GM21360 (cell line): ENCODE measurements around the gene GALNT9.

Experiments used
- ATAC-seq: cut with Tn5 transposase; IDR thresholded peaks from one replicate; pipeline ENCODE4 v1.9.1; 2021; ENCODE audit warnings: mild to moderate bottlenecking, moderate library complexity; ENCODE audit not compliant: unreplicated experiment

Gene GALNT9

DNA sequence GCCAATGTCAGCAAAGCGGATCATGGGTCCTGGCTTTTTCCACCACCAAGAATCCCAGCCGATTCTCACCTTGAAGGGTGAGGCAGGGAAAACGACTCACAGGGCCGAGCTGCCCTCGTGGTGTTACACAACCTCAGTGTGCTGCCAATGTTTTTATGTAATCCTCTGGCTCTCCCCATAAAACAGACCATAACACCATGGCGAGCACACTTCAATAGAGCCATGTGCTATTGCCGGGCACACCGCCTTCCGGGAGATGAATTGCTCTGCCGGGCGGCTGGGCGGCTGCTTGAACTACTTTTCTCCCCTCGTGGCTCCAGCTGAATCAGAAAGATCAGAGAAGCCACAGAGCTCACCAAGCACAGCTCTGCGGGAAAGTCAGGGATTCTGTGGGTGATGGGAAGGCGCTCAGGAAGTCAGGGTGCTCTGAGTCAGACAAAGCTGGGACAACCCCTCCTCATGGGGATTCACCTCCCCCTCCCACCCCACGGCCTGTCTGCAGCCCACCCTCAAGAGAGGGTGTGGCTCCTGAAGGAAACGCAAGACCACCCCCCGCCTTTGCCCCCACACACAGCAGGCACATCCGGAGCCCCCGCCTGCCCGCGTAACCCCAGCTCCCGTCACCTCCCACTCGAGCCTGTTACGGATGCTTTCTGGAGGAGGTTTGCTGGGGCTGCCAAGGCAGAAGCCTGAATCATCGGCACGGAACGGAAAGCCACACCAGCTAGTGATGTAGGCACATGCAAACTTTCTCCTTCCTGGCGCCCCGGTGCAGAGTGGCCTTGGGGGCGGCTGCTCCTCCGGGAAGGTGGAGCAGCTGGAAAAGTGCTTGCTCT, 1.8 kb downstream of the GALNT9 start:
- no peak for ATAC-seq

DNA sequence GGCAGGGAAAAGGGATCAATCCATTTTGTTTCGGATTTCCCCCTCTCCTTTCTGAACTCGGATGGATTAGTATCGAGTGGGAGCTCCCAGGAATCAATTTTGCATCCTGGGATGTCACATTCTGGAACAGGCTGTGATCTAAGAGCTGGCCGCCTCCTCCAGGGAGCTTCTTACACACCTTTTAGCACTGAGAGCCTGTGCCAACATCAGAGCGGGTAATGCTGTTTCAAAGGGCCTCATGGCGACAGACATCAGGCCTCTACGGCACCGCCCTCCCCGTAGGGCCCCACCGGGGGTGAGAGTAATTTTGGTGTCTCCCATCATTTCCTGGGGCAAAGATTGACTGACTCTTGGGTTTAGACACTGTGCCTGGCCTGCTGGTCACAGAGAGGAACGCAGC, 2.7 kb downstream of the GALNT9 start:
- ATAC-seq, result no peak

DNA sequence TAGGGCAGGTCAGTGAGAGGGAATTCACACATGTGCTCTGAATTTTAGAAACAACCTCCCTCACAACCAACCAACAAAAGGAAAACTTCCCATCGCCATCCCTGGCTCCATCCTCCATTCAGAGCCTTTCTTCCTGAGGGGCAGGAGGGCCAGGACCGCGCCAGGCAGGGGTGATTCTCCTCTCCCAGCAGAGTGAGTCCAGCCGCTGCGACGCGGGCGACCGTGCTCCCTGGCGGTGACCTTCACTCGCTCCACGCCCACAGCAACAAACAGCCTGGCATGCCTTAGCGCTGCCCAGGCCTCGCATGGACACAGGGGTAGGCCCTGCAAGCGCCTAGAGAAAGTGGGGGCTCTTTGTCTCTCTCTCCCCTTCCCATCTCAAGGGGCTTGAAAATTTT, 3.7 kb downstream of the GALNT9 start:
- no peak for ATAC-seq

DNA sequence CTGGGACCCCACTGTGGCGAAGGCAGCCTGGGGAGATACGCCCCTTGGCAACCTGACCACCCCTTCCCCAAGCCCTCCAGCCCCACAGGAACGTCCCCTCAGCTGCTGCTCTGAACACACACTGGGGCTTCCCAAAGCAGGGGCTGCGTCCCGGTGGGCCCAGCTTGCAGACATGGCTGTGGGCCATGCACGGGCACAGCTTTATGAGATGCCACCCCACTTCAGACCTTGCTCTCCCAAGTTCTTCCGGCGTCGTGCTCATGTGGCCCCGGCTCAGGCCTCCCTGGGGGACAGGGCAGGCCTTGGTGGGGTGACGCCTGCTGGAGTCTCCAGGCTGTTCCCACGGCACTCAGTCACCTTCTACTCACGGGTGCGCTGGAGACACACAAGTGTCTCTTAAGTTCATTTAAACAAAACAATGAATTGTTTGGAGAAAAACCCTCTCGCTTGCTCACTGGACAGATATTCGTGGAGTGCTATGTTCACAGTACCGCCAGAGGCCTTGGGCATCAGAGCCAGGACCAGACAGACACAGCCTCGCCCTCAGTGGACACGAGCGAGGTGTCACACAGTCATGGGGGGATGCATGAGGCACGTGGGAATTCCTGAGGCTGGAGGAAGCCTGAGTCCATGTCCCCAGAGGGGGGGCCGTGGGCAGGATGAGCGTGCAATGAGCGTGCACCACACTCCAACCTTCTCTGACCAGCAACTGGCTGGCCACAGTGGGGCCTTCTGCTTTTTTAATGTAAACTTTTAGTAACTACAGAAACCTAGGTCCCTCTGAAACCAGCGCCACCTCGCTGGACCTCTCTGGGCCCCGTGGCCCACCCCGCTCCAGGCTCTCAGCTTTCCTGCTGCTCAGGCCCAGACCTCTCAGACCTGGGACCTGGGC, 4.3 kb downstream of the GALNT9 start:
- ATAC-seq, result no peak

DNA sequence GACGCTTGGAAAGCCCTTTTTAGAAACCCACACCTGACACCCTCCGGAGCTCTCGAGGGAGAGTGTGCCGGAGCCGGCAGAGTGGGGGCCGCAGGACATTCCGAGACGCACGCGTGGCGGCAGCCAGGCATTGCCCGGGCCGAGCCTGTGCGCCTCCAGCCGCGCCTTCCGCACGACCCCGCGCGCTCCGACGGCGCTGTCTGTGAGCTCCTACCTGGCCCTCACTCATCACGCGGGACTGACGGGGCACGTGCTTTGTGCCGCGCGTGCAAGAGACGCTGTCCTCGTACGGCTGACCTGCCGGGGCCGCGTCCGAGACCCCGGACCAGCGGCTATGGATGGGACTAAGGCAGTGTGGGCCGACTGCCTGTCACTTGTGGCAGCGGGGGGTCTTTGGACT, 5.2 kb downstream of the GALNT9 start:
- no peak for ATAC-seq

DNA sequence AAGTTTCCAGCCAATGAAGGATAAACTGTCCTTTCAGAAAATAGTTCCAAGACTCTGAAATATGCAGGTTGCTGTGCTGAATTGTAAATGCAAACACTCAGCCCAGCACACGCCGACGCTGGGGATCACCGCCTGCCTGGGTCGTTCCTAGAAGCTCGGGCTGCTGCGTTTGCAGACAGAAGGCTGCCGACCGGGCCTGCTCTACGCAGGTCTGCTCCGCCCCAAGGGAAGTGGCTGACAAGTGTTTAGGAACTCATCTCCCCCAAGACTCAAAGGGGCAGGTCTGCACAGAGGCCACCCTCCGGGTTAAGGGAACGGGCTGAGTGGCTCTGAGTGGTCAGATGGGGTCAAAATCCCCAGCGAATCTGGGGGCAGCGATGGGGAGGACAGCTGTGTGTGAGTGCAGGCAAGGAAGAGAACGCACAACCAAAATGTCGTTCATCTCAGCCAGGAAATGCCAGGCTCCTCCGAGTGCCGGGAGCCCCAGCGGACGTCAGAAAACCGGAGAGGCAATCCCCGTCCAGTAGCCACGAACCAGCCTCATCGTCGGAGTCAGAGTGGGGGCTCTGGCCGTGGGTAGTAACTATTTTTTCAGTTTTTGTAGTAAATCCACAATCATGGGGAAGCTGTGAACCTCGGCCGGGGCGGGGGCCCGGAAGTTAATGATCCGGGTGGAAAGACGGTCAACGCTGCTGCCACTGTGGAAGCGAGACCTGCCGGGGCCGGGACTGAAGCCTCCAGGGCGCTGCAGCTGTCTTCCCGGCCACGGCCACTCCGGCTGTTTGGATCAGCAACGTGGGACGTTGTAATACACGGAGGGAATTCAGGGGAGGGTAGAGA, 6.0 kb downstream of the GALNT9 start:
- ATAC-seq, result no peak

DNA sequence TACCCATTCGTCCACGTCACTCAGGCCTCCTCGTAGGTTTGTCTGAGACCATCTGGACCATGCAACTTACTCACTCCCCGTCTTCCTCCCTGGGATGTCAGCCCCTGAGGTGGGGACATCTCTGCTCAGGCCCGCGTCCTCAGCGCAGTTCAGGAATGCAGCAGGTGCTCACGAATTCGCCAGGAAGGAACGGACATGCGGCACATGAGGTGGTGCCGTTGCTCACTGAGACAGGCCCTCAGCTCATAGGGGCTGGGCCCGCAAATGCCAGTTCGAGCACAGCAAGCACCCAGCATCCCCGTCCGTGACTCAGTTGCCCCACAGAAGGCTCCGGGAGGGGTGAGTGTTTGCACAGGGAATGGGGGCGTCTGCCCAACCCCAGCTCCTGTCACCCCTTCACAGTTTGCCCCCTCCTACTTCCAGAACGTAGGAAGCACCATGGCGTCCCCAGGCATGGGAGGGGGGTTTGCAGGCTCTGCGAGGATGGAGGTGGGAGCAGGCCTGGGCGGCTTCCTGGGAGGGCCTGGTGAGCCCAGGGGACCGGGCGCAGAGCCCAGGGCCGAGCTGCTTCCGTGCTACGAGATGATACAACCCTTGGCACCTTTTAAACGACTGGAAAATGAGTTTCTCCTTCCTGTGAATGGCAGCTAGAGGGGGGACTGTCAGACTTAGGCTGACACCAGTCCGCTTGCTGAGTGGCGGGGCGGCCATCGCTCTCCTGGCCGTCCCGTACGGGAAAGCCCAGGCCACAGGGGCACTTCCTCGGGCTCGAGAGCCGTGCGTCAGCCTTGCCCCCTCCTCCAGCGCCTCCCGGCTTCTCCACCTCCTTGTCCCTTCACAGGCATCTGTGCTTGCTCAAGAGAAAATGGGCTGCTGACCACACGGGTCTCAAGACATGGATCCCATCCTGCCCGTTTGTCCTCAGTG, 6.9 kb downstream of the GALNT9 start:
- no peak for ATAC-seq

DNA sequence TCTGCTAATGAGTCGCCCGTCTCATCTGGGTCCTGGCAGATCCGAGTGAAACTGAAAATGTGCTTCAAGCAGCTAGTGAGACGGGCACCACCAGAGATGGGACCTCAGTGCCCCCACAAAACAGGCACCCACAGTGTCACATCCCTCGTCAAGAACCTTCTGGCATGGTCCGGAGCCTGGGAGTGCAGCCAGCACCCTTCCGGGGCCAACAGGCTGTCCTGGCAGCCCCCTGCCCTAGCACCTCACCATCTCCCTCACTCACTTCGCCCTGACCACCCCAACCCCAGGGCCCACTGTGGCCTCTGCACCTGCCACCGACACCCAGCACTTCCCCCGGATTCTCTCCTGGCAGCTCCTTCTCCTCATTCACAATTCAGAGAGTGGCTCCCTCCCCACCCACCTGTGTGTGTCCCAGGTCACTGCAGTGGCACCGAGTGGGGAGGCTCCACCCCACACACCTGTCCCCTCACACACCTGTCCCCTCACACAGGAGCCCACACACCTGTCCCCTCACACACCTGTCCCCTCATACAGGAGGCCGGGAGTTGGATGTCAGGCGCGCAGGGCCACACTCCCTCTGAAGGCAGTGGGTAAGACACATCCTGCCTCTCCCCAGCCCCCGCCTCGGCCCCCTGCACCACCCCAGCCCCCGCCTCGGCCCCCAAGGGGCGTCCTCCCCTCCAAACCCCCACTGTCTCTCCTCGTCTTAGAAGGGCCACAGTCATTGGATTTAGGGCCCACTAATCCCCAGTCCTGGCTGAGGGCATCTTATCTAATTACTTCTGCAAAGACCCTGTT, 7.9 kb downstream of the GALNT9 start:
- ATAC-seq, result no peak

DNA sequence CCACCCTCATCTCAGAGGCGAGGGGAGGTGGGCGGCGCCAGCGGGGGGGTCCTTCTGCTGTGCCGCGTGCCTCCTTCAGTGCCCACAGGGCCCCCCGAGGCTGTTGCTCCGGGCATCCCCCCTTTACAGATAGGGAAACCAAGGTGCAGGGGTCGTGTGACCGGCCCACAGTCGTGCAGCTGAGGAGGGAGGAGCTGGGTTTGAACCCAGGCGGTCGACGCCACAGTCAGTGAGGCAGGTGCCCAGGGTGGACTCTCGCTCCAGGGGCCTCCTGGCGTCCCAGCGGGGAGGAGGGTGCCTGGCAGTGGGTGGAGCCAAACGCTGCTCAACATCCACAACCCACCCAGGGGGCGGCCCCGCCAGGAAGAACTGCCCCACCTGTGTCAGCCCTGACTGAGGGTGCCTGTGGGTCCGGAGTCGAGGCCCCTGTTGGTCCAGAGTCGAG, 8.6 kb downstream of the GALNT9 start:
- no peak for ATAC-seq

DNA sequence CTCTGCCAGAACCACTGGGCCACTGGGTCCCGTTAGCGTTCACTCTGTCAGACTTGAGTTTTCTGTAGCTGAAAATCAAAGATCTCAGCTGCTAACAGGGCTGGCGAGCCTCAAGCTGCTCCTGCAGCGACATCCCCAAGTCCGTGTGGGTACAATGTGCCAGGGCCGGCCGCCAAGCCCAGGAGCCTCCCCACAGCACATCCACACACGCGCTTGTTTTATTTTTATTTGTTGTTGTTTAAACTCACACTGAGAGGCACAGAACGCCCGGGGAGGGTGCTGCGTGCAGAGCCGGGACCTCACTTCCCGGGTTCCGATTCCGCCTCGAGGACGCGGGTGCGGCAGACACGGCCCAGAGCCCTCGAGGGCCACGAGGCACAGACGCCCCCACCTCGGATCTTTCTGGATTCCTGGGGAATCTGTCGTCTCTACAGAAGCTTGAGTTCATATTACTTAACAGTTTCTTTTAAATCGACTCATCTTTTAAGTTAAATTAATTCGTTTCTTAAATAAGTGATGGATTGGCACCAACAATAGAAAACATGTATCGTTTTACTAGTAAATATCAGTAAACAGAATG, 9.3 kb downstream of the GALNT9 start:
- ATAC-seq, result no peak

DNA sequence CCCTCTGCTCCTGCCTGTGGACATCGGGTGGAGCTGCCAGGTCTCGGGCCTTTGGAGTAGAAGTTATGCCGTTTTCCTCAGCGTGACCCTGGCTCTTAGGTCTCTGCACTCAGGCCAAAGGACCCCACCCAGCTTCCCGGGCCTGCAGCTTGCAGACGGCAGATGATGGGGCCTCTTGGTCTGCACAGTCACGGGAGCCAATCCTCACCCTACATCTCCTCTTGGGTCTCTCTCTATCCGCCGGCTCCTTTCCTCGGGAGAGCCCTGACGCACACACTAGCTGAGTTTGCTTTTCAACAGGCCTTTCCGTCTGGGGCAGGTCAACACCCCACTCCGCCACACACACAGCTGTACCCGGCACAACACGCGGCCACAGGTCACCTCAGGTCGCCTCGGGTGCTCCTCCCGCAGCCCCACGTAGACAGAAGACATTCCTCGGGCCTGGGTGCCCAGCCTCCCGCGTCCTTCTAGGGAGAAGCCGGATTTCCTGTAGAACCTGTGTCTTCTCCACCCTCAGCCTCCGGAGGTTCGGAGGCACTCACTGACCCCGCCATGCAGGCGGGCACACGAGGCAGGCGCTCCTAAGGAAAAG, 9.9 kb downstream of the GALNT9 start:
- ATAC-seq, result no peak

DNA sequence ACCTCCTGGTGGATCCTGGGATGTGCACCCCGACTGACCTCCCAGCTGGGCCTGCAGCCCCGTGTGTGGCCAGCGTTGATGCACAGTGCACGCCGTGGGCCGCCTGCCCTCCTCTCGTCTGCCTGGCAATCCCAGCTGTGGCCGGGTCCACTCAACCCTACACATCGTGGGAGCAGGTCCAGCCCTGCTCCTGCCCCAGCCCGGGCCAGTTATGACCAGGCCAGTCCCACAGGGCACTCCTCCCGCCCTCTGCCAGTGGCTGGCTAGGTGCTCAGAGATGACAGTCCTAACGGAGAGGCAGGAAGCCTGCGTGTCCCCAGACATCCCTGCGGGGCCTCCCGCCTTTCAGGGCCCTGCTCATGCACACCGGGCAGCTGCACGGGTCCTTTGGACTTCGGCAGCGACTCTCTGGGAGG, 10.8 kb downstream of the GALNT9 start:
- no peak for ATAC-seq

DNA sequence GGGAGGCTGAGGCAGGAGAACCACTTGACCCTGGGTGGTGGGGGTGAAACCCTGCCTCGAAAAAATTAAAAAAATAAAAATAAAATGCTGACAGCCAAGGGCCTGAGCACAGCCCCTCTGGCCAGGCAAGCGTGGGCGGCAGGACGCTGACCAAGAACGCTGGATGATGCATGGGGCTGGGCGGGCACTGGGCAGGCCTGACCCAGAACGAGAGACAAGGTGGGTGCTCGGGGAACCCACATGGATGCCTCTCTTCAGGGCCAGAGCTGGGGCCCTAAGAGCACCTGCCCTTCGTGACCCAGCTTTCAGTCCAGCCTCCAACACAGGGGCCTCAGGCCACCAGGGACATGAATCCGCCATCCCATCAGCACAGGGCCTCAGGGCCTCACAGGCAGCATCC, 11.3 kb downstream of the GALNT9 start:
- ATAC-seq, result no peak

DNA sequence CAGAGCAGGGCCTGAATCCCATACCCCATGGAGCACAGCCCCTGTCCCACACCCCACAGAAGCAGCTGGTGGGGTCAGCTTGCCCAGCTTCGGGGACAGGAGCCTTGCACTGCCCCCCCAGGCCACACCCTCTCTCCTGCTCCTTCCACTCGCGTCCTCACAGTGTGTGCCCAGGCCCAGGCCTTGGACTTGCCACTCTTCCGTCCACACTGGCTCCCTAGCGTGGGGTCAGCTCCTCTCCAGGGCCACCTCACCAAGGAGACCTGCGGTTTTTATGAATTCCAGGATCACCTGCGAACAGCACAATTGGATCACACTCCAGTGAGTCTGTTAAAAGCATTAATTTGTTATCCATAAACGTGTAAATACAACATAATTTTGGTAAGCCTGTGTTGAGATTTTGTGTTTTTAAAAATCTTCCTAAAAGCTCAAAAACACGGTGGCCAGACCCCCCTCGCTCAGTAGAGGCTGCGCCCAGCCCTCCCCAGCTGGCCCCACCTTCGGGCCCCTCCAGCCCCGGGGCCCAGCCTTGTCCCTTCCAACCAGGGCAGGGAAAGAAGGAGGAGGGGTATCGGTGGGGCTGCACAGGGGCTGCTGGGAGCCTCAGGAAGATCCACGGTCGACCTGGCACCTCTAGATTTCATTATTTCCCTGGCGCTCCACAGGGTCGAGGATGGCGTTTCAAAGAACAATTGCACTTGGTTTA, 12.0 kb downstream of the GALNT9 start:
- no peak for ATAC-seq

DNA sequence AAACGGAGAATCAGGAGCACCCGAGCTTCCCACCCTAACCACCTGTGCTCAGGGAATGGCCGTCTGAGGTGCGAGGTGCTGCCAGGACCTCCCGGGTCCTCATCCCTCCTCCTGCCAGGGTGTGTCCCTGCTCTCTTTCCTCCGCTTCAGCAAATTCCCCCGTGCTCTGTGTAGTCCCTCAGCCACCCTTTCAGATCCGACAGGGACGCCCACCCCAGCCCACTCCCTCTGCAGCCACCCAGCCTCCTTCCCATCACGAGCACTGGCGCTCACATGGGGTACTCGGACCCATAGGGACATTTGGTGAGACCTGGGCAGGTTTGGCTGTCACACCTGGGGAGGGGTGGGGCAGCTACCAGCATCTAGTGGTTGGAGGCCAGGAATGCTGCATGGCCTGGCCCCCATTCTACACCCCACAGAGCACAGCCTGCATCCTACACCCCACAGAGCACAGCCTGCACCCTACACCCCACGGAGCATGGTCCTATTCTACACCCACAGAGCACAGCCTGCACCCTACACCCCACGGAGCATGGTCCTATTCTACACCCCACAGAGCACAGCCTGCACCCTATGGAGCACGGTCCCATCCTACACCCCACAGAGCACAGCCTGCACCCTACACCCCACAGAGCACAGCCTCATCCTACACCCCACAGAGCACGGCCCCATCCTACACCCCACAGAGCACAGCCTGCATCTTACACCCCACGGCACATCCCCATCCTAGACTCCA, 12.7 kb downstream of the GALNT9 start:
- ATAC-seq, result no peak

DNA sequence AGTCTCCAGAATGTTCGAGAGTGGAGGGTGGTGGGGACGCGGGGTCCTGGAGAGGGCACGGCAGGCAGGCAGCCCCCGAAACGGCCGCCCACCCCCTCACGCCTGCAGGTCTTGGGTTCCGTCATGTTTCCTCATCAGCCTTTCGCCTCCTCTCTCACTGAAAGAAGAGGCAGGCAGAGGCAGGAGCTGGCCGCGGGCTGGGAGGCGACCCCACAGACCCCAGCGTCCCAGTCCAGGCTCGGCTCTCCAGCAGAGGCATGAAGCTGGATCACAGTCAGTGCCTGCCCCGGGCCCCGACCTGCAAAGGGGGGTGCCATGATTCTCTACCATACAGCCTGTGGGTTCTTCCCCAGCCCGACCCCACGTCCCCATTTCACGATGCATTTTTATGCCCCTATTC, 13.4 kb downstream of the GALNT9 start:
- no peak for ATAC-seq

DNA sequence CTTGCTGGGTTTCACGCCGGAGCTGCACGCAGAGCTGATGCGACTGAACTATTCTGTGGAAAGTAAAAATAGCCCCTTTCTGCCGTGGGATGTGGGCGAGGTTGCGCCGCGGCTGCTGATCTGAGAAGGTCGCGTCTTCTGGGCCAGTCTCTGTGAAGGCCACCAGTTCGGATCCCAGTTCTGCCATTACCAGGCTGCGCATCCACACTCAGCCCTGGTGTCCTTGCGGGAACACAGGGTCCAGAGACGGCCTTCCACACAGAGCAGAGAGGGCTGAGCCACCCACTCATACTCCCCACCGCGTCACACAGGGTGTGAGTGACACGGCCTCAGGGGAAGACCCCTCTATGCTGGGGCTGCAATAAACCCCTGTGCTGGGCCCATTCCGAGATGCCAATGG, 13.9 kb downstream of the GALNT9 start:
- no peak for ATAC-seq
